ENCODE results near the gene DLGAP4.

DLGAP4 gene

DNA sequence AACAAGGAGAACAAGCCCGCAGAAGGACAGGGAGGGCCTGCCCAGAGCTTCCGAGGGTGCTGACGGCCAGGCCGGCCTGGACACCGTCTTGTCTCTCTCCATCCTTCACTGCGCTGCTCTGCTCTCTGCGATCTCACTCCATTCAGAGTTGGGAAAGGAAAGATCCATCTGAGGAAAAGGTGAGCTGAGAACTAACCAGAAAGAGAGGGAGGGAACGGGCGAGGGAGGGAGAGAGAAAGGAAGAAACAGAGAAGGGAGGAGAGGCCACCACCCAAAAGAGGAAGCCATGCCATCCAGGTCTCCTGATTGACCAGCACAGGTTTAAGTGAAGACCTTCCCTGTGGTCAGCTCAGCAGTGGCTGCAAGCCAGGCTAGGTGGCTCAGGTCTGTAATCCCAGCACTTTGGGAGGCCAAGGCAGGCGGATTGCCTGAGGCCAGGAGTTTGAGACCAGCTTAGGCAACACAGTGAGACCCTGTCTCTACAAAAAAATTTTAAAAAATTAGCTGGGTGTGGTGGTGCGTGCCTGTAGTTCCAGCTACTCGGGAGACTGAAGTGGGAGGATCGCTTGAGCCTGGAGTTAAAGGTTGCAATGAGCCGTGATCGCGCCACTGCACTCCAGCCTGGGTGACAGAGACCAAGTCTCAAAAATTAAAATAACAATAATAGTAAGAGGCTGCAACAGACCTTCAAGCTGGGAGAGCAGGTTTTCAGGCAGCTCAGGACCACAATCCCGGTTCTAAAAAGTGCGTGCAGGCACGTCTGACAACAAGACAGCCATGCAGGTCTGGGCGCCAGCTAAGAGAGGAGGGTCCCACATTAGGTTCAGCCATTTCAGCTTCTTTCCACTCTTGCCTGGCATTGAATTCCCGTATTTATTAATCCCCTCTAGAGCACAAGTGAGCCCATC is 34.2 kb upstream of the DLGAP4 start:
- TF ChIP-seq, protein P1, sequence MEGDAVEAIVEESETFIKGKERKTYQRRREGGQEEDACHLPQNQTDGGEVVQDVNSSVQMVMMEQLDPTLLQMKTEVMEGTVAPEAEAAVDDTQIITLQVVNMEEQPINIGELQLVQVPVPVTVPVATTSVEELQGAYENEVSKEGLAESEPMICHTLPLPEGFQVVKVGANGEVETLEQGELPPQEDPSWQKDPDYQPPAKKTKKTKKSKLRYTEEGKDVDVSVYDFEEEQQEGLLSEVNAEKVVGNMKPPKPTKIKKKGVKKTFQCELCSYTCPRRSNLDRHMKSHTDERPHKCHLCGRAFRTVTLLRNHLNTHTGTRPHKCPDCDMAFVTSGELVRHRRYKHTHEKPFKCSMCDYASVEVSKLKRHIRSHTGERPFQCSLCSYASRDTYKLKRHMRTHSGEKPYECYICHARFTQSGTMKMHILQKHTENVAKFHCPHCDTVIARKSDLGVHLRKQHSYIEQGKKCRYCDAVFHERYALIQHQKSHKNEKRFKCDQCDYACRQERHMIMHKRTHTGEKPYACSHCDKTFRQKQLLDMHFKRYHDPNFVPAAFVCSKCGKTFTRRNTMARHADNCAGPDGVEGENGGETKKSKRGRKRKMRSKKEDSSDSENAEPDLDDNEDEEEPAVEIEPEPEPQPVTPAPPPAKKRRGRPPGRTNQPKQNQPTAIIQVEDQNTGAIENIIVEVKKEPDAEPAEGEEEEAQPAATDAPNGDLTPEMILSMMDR (IDR thresholded peaks at IDR 0.05) = no peak
- Histone ChIP-seq H3K27ac (no peak overlapping the region), H3K4me3 (no peak overlapping the region)
- no peak for DNase-seq (ENCODE audit: low spot score)

DNA sequence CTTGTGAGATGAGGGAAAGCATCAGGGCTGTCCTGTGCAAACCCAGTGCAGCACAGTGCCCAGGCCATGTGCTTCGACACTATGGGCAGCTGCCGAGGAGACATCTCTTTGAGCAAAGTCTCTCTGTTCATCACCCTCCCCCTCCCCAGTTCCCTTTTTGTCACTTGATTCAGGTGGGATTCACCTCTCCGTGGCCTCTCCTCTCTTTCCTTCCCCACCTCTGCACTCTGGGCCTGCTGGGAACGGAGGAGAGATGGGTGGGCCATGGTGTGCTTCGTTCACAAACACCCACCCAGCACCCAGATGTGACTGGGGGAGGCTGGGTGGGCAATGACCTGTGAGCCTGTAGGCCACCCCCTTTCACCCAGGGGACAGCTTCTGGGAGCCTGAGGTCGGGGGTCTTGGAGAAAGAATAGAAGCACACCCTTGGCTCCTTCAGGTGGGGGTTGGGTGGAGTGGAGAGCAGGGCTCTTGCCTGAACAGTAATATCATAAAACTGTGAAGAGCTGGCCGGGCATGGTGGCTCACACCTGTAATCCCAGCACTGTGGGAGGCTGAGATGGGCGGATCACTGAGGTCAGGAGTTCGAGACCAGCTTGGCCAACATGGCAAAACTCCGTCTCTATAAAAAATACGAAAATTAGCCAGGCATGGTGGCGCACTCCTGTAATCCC is 33.5 kb upstream of the DLGAP4 start:
- TF ChIP-seq, protein P1 (IDR thresholded peaks at IDR 0.05) = no peak
- DNase-seq (ENCODE audit: low spot score) = no peak
- no peak overlapping the region for H3K27ac ChIP-seq
- H3K4me3 ChIP-seq = no peak overlapping the region

DNA sequence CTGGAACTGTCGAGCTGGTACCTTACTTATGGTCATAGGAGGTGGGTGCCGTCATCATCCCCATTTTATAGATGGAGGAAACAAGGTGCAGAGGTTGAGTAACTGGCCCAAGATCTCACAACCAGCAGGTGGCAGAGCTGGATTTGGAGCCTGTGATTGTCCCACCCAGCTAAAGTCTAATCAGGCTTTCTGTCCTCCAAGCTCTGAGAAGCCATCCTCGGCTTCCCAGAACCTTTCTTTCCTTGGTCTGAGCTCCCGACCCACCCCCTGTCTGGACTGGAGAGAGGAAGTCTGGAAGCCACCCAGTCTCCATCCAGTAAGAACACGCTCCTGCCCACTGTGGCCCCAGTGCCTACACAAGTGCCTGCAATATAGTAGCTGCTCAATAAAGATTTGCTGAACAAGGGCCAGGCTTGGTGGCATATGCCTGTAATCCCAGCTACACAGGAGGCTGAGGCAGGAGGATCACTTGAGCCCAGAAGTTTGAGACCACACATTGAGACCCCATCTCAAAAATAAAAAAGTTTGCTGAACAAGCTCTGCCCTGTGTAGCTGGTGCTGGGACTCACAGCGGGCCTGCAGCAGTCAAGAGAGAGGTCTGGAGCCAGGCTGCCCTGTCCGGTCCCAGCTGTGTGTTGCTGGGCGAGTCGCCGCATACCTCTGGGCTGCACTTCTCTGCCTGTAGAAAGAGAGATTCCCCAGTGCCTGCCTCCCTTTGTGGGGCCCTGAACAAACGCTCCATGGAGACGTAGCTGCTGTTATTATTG is 32.5 kb upstream of the DLGAP4 start:
- no peak overlapping the region for H3K4me3 ChIP-seq
- DNase-seq (ENCODE audit: low spot score) = no peak
- TF ChIP-seq, protein P1 (IDR thresholded peaks at IDR 0.05) = no peak
- H3K27ac ChIP-seq = no peak overlapping the region

DNA sequence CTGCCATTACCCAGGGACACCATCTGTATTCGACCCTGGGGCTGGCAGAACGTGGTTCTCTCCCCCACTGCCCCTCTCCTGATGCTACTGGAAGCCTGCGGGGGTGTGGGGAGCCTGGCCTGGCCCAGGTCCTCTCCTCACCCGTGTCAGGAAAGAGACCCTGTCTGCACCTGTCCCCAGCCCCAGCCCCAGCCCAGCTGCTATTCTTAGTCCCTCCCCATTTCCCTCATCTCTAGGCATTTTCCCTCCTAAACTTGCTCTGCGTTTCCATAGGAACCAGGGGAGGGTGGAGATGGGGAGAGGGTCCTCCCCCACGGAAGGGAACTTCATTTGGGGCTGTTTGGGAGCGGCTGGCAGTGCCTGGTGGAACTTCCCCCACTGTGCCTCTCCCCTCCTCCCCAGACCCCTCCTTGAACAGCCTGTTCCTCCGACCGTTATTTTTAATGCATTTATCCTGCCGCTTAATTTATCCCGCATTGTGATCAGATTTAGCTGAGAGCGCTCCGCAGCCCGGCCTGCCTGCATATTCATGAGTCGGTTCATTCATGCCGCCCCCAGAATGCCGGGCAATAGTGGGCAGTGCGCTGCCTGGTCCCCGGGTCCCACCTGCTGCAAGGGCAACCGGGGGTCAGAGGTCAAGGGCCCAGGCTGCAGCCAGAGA is 31.8 kb upstream of the DLGAP4 start:
- Histone ChIP-seq H3K4me3 (no peak overlapping the region), H3K27ac (no peak overlapping the region)
- TF ChIP-seq, protein P1 (IDR thresholded peaks at IDR 0.05) = no peak
- no peak for DNase-seq (ENCODE audit: low spot score)

DNA sequence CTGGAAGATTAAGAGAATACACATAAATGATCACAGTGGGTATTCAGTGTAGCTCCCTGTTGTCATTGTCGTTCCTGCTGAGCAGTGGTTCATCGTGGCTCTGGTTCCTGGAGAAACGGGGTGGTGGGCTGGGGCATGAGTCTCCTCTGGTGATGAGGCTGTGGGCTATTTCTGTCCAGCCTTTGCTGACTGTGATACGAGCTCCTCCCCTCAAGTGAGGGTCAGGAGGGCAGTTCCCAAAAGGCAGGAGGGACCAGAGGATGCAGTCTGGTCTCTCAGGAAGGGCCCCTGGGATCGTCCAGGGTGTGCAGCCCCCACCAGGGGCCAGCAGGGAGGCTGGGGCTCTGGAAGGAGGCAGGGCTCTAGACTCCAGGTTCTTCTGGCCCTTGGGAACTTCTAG is 31.1 kb upstream of the DLGAP4 start:
- H3K4me3 ChIP-seq = no peak overlapping the region
- no peak overlapping the region for H3K27ac ChIP-seq
- TF ChIP-seq, protein P1 (IDR thresholded peaks at IDR 0.05) = no peak
- no peak for DNase-seq (ENCODE audit: low spot score)

DNA sequence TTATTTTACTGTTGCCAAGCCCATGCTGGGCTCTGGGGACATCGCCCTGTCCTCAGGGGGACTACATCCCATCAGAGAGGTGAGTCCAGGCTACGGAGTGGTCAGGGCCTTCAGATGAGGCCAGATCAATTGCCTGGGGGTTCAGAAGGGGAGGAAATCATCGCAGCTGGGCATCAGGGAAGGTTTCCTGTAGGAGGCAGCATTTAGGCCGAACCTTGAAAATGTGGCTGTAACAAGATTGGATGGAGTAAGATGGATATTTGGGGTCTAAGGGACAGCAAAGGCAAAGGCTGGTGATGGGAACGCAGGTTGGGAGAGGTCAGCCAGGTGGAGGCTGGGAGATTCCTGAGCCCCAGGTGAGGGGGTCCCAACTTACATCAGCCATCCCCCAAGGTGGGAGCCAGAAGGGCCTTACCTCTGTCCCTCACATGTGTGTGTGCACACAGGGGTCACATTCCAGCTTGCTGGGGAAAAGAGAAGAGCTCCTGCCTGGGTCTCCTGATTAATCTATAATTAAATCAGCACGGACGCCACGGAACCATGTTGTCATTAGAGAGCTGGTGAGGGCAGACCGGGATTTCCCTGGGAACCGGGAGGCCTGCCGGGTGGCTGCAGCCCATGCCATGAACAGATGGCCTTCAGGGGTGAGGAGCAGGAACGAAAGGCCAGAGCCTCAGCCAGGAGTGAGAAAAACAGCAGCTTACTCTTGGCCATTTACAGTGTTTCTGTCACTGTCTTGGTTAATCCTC is 30.5 kb upstream of the DLGAP4 start:
- TF ChIP-seq, protein P1 (IDR thresholded peaks at IDR 0.05) = no peak
- DNase-seq (ENCODE audit: low spot score) = no peak
- H3K4me3 ChIP-seq = no peak overlapping the region
- no peak overlapping the region for H3K27ac ChIP-seq
